HepG2 (cell line): ENCODE results near the gene CDK6. TPM values are rescaled to one million over a fixed set of nuclear protein-coding genes. Genes with fewer than 3 reads are reported as not detected.
A peak's percentile ranks its signal among the peaks of the same experiment; 100 is the strongest.

ENCODE experiments used
- CEBPB ChIP-seq: IDR thresholded peaks from 2 replicates; pipeline ENCODE4 v1.6.1; 2011; ENCODE audit warnings: low read depth, low read length, improper control_type of control experiment, borderline replicate concordance
- FOSL2 ChIP-seq: sonication (generic); formaldehyde crosslinking; IDR thresholded peaks from 2 replicates; pipeline ENCODE4 v1.4.0; 2020; ENCODE audit warnings: missing genetic modification reagents
- KMT2A ChIP-seq: sonication (generic); formaldehyde crosslinking; IDR thresholded peaks from 2 replicates; pipeline ENCODE4 v1.4.0; 2020; ENCODE audit warnings: missing genetic modification reagents
- MATR3 ChIP-seq: sonication (generic); formaldehyde crosslinking; IDR thresholded peaks from 2 replicates; pipeline ENCODE4 v1.4.0; 2020; ENCODE audit warnings: missing genetic modification reagents
- MAZ ChIP-seq, 2 experiments: sonication (generic) in 1 of 2; formaldehyde crosslinking in 1 of 2; IDR thresholded peaks; 2 replicates each; pipeline versions ENCODE4 v1.5.0 to v1.6.1; 2012 to 2020; ENCODE audit warnings: low read depth in 2 of 2, mild to moderate bottlenecking in 2 of 2, borderline replicate concordance in 1 of 2, improper control_type of control experiment in 1 of 2, low read length in 1 of 2, missing genetic modification reagents in 1 of 2, moderate library complexity in 1 of 2
- MIXL1 ChIP-seq: IDR thresholded peaks from 2 replicates; pipeline ENCODE4 v1.6.1; 2016
- NR2F1 ChIP-seq, 2 experiments: fragments of 450-650 bp in 1 of 2; formaldehyde crosslinking in 1 of 2; IDR thresholded peaks; 2 replicates each; pipeline versions ENCODE4 v1.5.0 to v1.6.1; 2016 to 2020; ENCODE audit warnings: mild to moderate bottlenecking in 1 of 2, missing compliant biosample characterization in 1 of 2, missing genetic modification reagents in 1 of 2, moderate library complexity in 1 of 2
- PAF1 ChIP-seq: IDR thresholded peaks from 2 replicates; pipeline ENCODE4 v1.6.1; 2016; ENCODE audit warnings: missing genetic modification reagents, missing compliant biosample characterization
- PHF8 ChIP-seq: sonication (generic); formaldehyde crosslinking; IDR thresholded peaks from 2 replicates; pipeline ENCODE4 v1.5.0; 2020; ENCODE audit warnings: missing genetic modification reagents
- RORA ChIP-seq: sonication (generic); formaldehyde crosslinking; IDR thresholded peaks from 2 replicates; pipeline ENCODE4 v1.5.0; 2020; ENCODE audit warnings: mild to moderate bottlenecking, missing genetic modification reagents, moderate library complexity
- SNRNP70 ChIP-seq: fragments of 200-400 bp; formaldehyde crosslinking; IDR thresholded peaks from 2 replicates; pipeline ENCODE4 v1.6.1; 2017; ENCODE audit warnings: mild to moderate bottlenecking, low read depth, low read length, moderate library complexity
- TEAD3 ChIP-seq: optimal IDR thresholded peaks from 2 replicates; pipeline ENCODE3; 2016; ENCODE audit warnings: borderline replicate concordance
- ZBTB21 ChIP-seq: sonication (generic); formaldehyde crosslinking; IDR thresholded peaks from 2 replicates; pipeline ENCODE4 v1.4.0; 2020; ENCODE audit warnings: missing genetic modification reagents
- ZNF207 ChIP-seq: fragments of 450-650 bp; IDR thresholded peaks from 2 replicates; pipeline ENCODE4 v1.6.1; 2016; ENCODE audit warnings: antibody characterized with exemption, borderline replicate concordance
- ZNF264 ChIP-seq: sonication (generic); formaldehyde crosslinking; IDR thresholded peaks from 2 replicates; pipeline ENCODE4 v1.4.0; 2020; ENCODE audit warnings: missing genetic modification reagents
- ZNF484 ChIP-seq: sonication (generic); formaldehyde crosslinking; IDR thresholded peaks from 2 replicates; pipeline ENCODE4 v1.5.1; 2020; ENCODE audit warnings: mild to moderate bottlenecking, low read depth, missing genetic modification reagents, borderline replicate concordance
- ZSCAN9 ChIP-seq: IDR thresholded peaks from 2 replicates; pipeline ENCODE4 v1.6.1; 2016; ENCODE audit warnings: borderline replicate concordance
- polyA plus RNA-seq, 8 experiments: library from polyadenylated mRNA; depleted of rRNA in 3 of 8; stranded (reverse) in 7 of 8; unstranded in 1 of 8; fragments of >200 nt; fragmentation: Illumina TruSeq in 4 of 8; extraction: Trizol in 4 of 8; gene quantifications; 2 replicates each; pipeline versions ENCODE4 v1.2.1 to v1.2.3, GENCODE V29; 2011 to 2016; ENCODE audit warnings: low read depth in 4 of 8, missing spikeins in 1 of 8, mixed read lengths in 1 of 8; ENCODE audit not compliant: insufficient read depth in 1 of 8
- total RNA-seq, 5 experiments: library from RNA; depleted of rRNA; stranded (reverse); fragments of >200 nt; fragmentation: Illumina TruSeq; extraction: Trizol; gene quantifications; 2 replicates each; pipeline ENCODE4 v1.2.3, GENCODE V29; 2016; ENCODE audit warnings: low read depth in 1 of 5
- TF ChIP-seq, protein P1 (sequence below): IDR thresholded peaks from 2 replicates; pipeline ENCODE4 v1.4.0; 2020; ENCODE audit warnings: mild to moderate bottlenecking, missing genetic modification reagents
- TF ChIP-seq, protein P2 (sequence below): IDR thresholded peaks from 2 replicates; pipeline ENCODE4 v1.6.1; 2016; ENCODE audit warnings: low read depth, borderline replicate concordance
- TF ChIP-seq, protein P3 (sequence below): sonication (generic); formaldehyde crosslinking; IDR thresholded peaks from 2 replicates; pipeline ENCODE4 v1.5.1; 2020; ENCODE audit warnings: mild to moderate bottlenecking, missing genetic modification reagents, moderate library complexity
- TF ChIP-seq, protein P4 (sequence below): IDR thresholded peaks from 2 replicates; pipeline ENCODE4 v1.6.1; 2016

Gene CDK6
- total and polyA plus RNA-seq, 2 of the 13 experiments (the other 11 are each of a cell fraction or from before 2014, with no cell fraction given), result 34.6 to 90.8 TPM

DNA sequence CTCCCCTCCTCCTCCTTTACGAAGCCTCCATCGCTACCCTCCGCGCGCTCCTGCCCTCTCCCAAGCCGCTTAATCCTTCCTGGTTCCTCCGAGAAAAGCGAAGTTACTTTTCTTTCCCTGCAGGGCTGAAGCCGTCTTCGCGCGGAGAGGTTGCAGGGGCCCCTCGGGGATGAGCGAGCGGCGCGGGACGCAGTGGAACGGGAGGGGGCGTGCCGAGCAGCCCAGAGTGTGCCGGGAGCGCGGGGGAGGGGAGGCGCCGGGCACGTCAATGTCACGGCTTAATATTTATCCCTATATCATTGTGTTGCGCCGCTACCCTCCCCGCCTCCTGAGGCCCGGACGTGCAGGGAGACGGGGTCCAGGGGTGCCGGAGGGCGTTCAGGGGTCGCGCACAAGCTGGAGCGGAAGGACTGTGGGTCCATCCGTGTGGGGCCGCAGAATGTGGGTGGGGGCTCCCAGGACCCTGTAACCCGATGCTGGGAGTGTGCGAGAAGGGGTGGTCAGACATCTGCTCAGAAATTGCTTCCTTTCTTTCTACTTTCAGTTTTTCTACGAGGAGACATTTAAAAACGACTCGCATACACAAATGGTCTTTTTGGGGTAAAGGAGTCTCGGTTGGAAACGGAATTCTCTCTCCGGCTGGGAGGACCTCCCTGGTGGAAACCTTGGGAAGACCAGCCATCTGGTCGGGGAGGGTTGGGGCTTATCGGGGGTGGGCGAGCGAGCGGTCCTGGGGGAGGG, 2.4 kb downstream of the CDK6 start (continued):
- TF ChIP-seq, protein P1, sequence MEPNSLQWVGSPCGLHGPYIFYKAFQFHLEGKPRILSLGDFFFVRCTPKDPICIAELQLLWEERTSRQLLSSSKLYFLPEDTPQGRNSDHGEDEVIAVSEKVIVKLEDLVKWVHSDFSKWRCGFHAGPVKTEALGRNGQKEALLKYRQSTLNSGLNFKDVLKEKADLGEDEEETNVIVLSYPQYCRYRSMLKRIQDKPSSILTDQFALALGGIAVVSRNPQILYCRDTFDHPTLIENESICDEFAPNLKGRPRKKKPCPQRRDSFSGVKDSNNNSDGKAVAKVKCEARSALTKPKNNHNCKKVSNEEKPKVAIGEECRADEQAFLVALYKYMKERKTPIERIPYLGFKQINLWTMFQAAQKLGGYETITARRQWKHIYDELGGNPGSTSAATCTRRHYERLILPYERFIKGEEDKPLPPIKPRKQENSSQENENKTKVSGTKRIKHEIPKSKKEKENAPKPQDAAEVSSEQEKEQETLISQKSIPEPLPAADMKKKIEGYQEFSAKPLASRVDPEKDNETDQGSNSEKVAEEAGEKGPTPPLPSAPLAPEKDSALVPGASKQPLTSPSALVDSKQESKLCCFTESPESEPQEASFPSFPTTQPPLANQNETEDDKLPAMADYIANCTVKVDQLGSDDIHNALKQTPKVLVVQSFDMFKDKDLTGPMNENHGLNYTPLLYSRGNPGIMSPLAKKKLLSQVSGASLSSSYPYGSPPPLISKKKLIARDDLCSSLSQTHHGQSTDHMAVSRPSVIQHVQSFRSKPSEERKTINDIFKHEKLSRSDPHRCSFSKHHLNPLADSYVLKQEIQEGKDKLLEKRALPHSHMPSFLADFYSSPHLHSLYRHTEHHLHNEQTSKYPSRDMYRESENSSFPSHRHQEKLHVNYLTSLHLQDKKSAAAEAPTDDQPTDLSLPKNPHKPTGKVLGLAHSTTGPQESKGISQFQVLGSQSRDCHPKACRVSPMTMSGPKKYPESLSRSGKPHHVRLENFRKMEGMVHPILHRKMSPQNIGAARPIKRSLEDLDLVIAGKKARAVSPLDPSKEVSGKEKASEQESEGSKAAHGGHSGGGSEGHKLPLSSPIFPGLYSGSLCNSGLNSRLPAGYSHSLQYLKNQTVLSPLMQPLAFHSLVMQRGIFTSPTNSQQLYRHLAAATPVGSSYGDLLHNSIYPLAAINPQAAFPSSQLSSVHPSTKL (CRISPR knock-in tag), result peak; percentile 77
- TF ChIP-seq TEAD3 (CRISPR knock-in tag) (peak; percentile 68), KMT2A (CRISPR knock-in tag) (peak; percentile 97), MAZ (IDR thresholded peaks at IDR 0.05; ENCODE audit: borderline replicate concordance, low read depth, low read length) (no peak), MAZ (CRISPR knock-in tag; IDR thresholded peaks at IDR 0.05; ENCODE audit: low read depth) (peak; percentile 53), PAF1 (no peak), ZNF264 (CRISPR knock-in tag) (peak; percentile 21; the same call in 1 of the 2 replicates), FOSL2 (CRISPR knock-in tag) (peak; percentile 71), CEBPB (no peak), ZSCAN9 (0 out of 2 replicates have a peak, but pooled peaks have one; percentile 50), ZBTB21 (no peak), RORA (CRISPR knock-in tag) (no peak), NR2F1 (CRISPR knock-in tag; IDR thresholded peaks at IDR 0.05) (peak in 1 of 2 experiments; percentile 39; a peak in 1 of 4 replicates), ZNF207 (no peak), MATR3 (CRISPR knock-in tag) (no peak), PHF8 (CRISPR knock-in tag) (peak; percentile 69; the same call in 1 of the 2 replicates), ZNF484 (CRISPR knock-in tag) (no peak), MIXL1 (CRISPR knock-in tag) (peak; percentile 73), SNRNP70 (no peak)
- TF ChIP-seq, protein P2, sequence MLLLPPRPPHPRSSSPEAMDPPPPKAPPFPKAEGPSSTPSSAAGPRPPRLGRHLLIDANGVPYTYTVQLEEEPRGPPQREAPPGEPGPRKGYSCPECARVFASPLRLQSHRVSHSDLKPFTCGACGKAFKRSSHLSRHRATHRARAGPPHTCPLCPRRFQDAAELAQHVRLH, result peak; percentile 23; the same call in 1 of the 2 replicates
- TF ChIP-seq, protein P3, sequence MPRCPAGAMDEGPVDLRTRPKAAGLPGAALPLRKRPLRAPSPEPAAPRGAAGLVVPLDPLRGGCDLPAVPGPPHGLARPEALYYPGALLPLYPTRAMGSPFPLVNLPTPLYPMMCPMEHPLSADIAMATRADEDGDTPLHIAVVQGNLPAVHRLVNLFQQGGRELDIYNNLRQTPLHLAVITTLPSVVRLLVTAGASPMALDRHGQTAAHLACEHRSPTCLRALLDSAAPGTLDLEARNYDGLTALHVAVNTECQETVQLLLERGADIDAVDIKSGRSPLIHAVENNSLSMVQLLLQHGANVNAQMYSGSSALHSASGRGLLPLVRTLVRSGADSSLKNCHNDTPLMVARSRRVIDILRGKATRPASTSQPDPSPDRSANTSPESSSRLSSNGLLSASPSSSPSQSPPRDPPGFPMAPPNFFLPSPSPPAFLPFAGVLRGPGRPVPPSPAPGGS (CRISPR knock-in tag), result no peak
- TF ChIP-seq, protein P4, sequence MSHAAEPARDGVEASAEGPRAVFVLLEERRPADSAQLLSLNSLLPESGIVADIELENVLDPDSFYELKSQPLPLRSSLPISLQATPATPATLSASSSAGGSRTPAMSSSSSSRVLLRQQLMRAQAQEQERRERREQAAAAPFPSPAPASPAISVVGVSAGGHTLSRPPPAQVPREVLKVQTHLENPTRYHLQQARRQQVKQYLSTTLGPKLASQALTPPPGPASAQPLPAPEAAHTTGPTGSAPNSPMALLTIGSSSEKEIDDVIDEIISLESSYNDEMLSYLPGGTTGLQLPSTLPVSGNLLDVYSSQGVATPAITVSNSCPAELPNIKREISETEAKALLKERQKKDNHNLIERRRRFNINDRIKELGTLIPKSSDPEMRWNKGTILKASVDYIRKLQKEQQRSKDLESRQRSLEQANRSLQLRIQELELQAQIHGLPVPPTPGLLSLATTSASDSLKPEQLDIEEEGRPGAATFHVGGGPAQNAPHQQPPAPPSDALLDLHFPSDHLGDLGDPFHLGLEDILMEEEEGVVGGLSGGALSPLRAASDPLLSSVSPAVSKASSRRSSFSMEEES (CRISPR knock-in tag), result peak; percentile 74; the same call in 1 of the 2 replicates
